CD4-positive, alpha-beta T cell (primary cell): Measurements from ENCODE around the gene KIF26B. TPM values are rescaled to one million over a fixed set of nuclear protein-coding genes. Genes with fewer than 3 reads are reported as not detected.

Source experiments
- ATAC-seq: fragments of 200-7000 bp; cut with Tn5 transposase; one replicate; pipeline ENCODE4 v1.10.0; 2022; ENCODE audit warnings: mild to moderate bottlenecking; ENCODE audit not compliant: poor library complexity
- CTCF ChIA-PET: fragments of 350-600 bp; sonication (Branson Sonifier 250); formaldehyde crosslinking; loops from one replicate; lab custom pipeline; 2021; ENCODE audit warnings: antibody characterized with exemption, inconsistent platforms; lab: Charles Lee
- POLR2A ChIA-PET: fragments of 350-600 bp; sonication (Branson Sonifier 250); formaldehyde crosslinking; loops from one replicate; lab custom pipeline; 2021; ENCODE audit warnings: antibody characterized with exemption, inconsistent platforms; lab: Charles Lee
- DNase-seq, 14 experiments: peaks; one replicate each; pipeline ENCODE4 v3.0.0-alpha.2; 2013 to 2020; ENCODE audit warnings: mixed read lengths in 2 of 14
- H3K27ac ChIP-seq, 2 donors: one replicate each; pipeline versions ENCODE4 v1.5.1 to v1.7.0; 2013; ENCODE audit warnings: low read length in 2 of 2, low read depth in 1 of 2, mild to moderate bottlenecking in 1 of 2
- H3K27me3 ChIP-seq, 2 experiments: 1 replicate in 1 of 2; 2 replicates in 1 of 2; pipeline versions ENCODE4 v1.6.1 to v1.7.0; 2013; ENCODE audit warnings: low read length in 2 of 2, control low read depth in 1 of 2, mild to moderate bottlenecking in 1 of 2, moderate library complexity in 1 of 2; ENCODE audit not compliant: insufficient read depth in 2 of 2, control insufficient read depth in 1 of 2
- H3K36me3 ChIP-seq: one replicate; pipeline ENCODE4 v1.6.1; 2013; ENCODE audit warnings: low read length, control low read depth; ENCODE audit not compliant: insufficient read depth
- H3K4me1 ChIP-seq: one replicate; pipeline ENCODE4 v1.6.1; 2013; ENCODE audit warnings: low read length, control low read depth; ENCODE audit not compliant: insufficient read depth
- H3K4me3 ChIP-seq: one replicate; pipeline ENCODE4 v1.5.1; 2013; ENCODE audit warnings: mild to moderate bottlenecking, low read length, moderate library complexity
- H3K9me3 ChIP-seq, 2 experiments: 1 replicate in 1 of 2; 2 replicates in 1 of 2; pipeline versions ENCODE4 v1.6.1 to v1.7.0; 2013; ENCODE audit warnings: low read length in 2 of 2, mild to moderate bottlenecking in 2 of 2, control low read depth in 1 of 2, moderate library complexity in 1 of 2; ENCODE audit not compliant: control insufficient read depth in 1 of 2, insufficient read depth in 1 of 2
- H3K27ac Mint-ChIP-seq: one replicate; pipeline ENCODE4 v1.8.0; 2020; ENCODE audit warnings: mixed read lengths
- H3K27me3 Mint-ChIP-seq: one replicate; pipeline ENCODE4 v1.8.0; 2021; ENCODE audit warnings: mixed read lengths
- H3K36me3 Mint-ChIP-seq: one replicate; pipeline ENCODE4 v1.8.0; 2021; ENCODE audit warnings: low read depth, mixed read lengths
- H3K4me1 Mint-ChIP-seq: one replicate; pipeline ENCODE4 v1.8.0; 2021; ENCODE audit warnings: low read depth, mixed read lengths
- H3K4me3 Mint-ChIP-seq: one replicate; pipeline ENCODE4 v1.8.0; 2020; ENCODE audit warnings: mild to moderate bottlenecking, mixed read lengths
- H3K9me3 Mint-ChIP-seq: one replicate; pipeline ENCODE4 v1.8.0; 2020; ENCODE audit warnings: mixed read lengths
- intact Hi-C, 2 experiments: fragments of 100-400 bp; cut with DNase I in 1 of 2; cut with micrococcal nuclease in 1 of 2; formaldehyde crosslinking; loops; one replicate each; pipeline versions ENCODE4 v1.15.1 to v1.9.0; 2023 to 2025; cut with DNase I, micrococcal nuclease
- total RNA-seq, 174 experiments: library from RNA in 2 of 174; stranded (reverse) in 2 of 174; gene quantifications; one replicate each; pipeline ENCODE4 v1.2.3 and lab custom pipeline; 2021 to 2026
- TF ChIP-seq, protein P1 (sequence below): fragments of 200-600 bp; IDR thresholded peaks from one replicate; pipeline ENCODE4 v1.8.0; 2022; ENCODE audit warnings: antibody characterized with exemption, mild to moderate bottlenecking

Gene KIF26B
- total RNA-seq, 2 experiments from 2014 or later = 0.03 TPM; not detected in 1

DNA sequence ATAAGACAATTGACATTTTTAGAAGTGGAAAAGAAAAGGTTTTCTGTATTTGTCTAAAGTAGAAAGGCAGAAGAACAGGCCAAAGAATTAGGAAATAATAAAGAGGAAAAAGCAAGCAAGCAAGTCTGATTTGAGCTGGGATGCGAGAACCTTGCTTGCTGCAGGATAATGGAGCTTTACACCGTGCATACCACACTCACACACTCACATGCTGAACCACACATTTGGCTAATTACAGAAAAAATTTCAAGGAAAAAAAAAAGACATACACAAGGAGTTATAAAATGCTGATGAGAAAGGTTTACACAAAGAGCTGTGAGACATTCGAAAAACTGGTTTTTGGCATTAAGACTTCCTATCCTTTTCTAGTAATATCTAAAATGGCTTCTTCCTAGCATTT is 593.9 kb downstream of the KIF26B start:
- Mint-ChIP-seq H3K9me3 (peaks cover 20% of the 10 kb centered on the region), H3K4me3 (no peak overlapping the region), H3K27ac (no peak overlapping the region), H3K27me3 (no peaks in the 10 kb centered on the region), H3K4me1 (no peaks in the 10 kb centered on the region), H3K36me3 (peaks cover 91% of the 10 kb centered on the region)
- ATAC-seq (no peak), DNase-seq (no peak)
- POLR2A ChIA-PET = no interaction called here
- no peak overlapping the region for H3K4me3 ChIP-seq
- CTCF ChIA-PET = no interaction called here
- H3K27me3 ChIP-seq = no peaks in the 10 kb centered on the region
- intact Hi-C loops = no loop called here
- peaks cover 0 to 17% of the 10 kb centered on the region in 2 experiments for H3K9me3 ChIP-seq
- no peak overlapping the region for H3K27ac ChIP-seq
- no peaks in the 10 kb centered on the region for H3K4me1 ChIP-seq
- TF ChIP-seq, protein P1, sequence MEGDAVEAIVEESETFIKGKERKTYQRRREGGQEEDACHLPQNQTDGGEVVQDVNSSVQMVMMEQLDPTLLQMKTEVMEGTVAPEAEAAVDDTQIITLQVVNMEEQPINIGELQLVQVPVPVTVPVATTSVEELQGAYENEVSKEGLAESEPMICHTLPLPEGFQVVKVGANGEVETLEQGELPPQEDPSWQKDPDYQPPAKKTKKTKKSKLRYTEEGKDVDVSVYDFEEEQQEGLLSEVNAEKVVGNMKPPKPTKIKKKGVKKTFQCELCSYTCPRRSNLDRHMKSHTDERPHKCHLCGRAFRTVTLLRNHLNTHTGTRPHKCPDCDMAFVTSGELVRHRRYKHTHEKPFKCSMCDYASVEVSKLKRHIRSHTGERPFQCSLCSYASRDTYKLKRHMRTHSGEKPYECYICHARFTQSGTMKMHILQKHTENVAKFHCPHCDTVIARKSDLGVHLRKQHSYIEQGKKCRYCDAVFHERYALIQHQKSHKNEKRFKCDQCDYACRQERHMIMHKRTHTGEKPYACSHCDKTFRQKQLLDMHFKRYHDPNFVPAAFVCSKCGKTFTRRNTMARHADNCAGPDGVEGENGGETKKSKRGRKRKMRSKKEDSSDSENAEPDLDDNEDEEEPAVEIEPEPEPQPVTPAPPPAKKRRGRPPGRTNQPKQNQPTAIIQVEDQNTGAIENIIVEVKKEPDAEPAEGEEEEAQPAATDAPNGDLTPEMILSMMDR = no peak
- peaks cover 5% of the 10 kb centered on the region for H3K36me3 ChIP-seq

DNA sequence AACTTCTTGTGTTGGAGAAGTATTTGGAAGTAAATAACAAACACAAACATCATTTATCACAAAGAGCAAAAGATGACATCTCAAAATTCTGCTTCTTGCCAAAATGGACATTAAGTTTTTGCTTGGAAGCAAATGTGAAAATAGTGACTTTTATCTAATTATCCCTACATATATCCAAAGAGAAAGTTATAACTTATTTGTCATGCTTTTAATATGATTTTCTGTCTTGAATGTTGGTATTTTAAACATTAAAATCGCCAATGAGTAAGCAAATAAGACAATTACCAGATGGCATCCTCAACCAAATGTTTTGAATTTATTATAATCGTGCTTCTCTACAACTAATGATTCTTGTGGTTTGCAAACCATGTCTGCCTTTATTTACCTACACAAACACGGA is 594.3 kb downstream of the KIF26B start:
- no peak overlapping the region for H3K27ac Mint-ChIP-seq
- DNase-seq (no peak), ATAC-seq (no peak)
- ChIA-PET POLR2A (no interaction called here), CTCF (no interaction called here)
- no peaks in the 10 kb centered on the region for H3K4me1 ChIP-seq
- no peaks in the 10 kb centered on the region for H3K27me3 Mint-ChIP-seq
- no peak overlapping the region for H3K4me3 Mint-ChIP-seq
- intact Hi-C loops = no loop called here
- no peaks in the 10 kb centered on the region for H3K4me1 Mint-ChIP-seq
- peaks cover 20% of the 10 kb centered on the region for H3K9me3 Mint-ChIP-seq
- H3K36me3 Mint-ChIP-seq = peaks cover 91% of the 10 kb centered on the region
- H3K27ac ChIP-seq = no peak overlapping the region
- peaks cover 0 to 17% of the 10 kb centered on the region in 2 experiments for H3K9me3 ChIP-seq
- TF ChIP-seq, protein P1 = no peak
- no peaks in the 10 kb centered on the region for H3K27me3 ChIP-seq
- no peak overlapping the region for H3K4me3 ChIP-seq
- peaks cover 5% of the 10 kb centered on the region for H3K36me3 ChIP-seq

DNA sequence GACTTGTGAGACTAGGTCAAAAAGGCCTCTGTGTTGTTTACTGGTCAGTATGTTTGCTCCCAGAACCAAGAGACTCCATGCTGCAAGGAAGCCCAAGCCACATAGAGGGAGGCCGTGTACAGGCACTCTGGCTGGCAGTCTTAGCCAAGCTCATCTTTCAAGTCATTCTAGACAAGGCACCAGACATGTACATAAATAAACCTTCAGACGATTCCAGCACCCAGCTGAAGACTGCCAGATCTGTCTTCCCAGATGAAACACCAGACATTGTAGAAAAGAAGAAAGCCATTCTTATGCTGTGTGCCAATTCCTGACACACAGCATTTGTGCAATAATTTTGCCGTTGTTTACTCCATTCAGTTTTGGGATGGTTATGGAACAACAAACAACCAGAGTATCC is 595.5 kb downstream of the KIF26B start:
- Mint-ChIP-seq H3K27ac (no peak overlapping the region), H3K4me1 (no peaks in the 10 kb centered on the region), H3K36me3 (peaks cover 93% of the 10 kb centered on the region), H3K27me3 (no peaks in the 10 kb centered on the region), H3K9me3 (peaks cover 21% of the 10 kb centered on the region), H3K4me3 (no peak overlapping the region)
- Histone ChIP-seq H3K36me3 (peaks cover 5% of the 10 kb centered on the region), H3K9me3 (peaks cover 0 to 16% of the 10 kb centered on the region in 2 experiments), H3K27ac (no peak overlapping the region), H3K27me3 (no peaks in the 10 kb centered on the region), H3K4me3 (no peak overlapping the region), H3K4me1 (no peaks in the 10 kb centered on the region)
- no peak for DNase-seq
- intact Hi-C loops = no loop called here
- ATAC-seq = no peak
- TF ChIP-seq, protein P1 = no peak
- CTCF ChIA-PET = no interaction called here
- POLR2A ChIA-PET = no interaction called here
